Measurements from ENCODE around the gene ANKDD1B. TPM values are rescaled to one million over a fixed set of nuclear protein-coding genes. Genes with fewer than 3 reads are reported as not detected.
A peak's percentile ranks its signal among the peaks of the same experiment; 100 is the strongest.

ANKDD1B gene
- total RNA-seq, 1 donor from 2014 or later, result 0.63 TPM

DNA sequence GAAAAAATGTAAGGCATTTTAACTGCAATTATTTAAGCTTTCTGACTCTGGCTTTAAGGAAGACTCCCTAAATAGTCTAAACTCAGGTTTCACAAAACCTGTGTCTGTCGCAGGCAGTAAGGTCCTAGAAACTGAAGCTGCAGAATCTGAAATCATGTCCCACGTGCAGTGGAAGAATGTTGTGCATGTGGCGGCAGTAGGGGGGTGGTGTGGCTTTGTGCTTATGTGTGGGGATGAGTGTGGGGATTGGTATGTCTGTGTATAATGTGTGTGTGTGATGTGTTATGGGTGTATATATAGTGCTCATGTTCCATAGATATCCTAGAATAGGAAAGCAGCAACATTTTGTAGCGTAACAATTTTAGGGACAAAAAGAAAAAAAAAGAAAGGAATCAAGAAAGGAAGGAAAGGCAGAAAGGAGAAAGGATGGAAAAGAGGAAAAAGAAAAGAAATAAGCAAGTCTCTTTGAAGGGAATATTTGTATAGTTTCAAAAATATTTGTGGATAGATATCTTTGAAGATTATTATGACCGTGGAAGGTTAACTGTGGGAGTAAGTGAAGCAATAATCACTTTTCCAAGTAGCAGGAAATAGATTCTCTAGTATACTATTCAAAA is 6.6 kb downstream of the ANKDD1B start:
- DNase-seq (ENCODE audit: low read depth), result no peak
- Histone ChIP-seq H3K27me3 (ENCODE audit: control insufficient read depth, insufficient read depth, low read length) (no peaks in the 10 kb centered on the region), H3K4me3 (ENCODE audit: low read depth, low read length) (no peak overlapping the region), H3K36me3 (ENCODE audit: control insufficient read depth, insufficient read depth, low read length) (no peaks in the 10 kb centered on the region)
- TF ChIP-seq, protein P1, sequence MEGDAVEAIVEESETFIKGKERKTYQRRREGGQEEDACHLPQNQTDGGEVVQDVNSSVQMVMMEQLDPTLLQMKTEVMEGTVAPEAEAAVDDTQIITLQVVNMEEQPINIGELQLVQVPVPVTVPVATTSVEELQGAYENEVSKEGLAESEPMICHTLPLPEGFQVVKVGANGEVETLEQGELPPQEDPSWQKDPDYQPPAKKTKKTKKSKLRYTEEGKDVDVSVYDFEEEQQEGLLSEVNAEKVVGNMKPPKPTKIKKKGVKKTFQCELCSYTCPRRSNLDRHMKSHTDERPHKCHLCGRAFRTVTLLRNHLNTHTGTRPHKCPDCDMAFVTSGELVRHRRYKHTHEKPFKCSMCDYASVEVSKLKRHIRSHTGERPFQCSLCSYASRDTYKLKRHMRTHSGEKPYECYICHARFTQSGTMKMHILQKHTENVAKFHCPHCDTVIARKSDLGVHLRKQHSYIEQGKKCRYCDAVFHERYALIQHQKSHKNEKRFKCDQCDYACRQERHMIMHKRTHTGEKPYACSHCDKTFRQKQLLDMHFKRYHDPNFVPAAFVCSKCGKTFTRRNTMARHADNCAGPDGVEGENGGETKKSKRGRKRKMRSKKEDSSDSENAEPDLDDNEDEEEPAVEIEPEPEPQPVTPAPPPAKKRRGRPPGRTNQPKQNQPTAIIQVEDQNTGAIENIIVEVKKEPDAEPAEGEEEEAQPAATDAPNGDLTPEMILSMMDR (IDR thresholded peaks at IDR 0.05; ENCODE audit: insufficient read depth, low read length, poor library complexity, severe bottlenecking), result no peak

DNA sequence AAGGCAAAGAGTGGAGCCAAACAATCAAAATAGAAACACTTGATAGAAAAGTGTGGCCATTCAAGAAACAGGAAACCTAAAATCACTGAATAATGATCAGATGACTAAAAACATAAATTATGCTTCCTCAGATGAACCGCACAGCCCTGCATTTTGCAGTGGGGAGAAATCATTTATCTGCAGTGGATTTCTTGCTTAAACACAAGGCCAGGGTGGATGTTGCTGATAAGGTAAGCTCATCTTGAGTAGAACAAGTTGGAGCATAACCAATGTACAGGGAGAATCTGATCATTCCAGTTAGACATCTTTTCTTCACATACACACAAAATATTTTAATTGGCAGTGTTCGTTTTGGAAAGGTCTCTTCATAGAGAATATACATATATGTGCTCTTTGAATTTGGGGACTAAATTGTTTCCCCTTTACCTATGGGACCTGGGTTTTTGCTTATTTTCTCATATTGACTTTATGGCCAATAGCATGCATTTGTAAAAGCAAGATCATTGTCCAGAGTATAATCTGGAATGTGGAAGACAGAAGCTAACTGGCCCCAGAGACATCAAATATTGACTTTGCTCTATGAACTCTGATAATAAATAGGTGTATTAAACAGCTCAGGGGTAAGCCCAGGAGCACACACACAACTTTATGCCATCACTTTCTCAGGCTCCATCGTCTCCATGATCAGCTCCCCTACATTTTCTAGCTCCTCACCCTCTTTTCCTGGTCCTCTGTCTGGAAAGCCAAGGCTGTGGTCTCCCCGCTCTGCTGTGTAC is 9.1 kb downstream of the ANKDD1B start:
- no peak for DNase-seq (ENCODE audit: low read depth)
- Histone ChIP-seq H3K36me3 (ENCODE audit: control insufficient read depth, insufficient read depth, low read length) (no peaks in the 10 kb centered on the region), H3K27me3 (ENCODE audit: control insufficient read depth, insufficient read depth, low read length) (no peaks in the 10 kb centered on the region), H3K4me3 (ENCODE audit: low read depth, low read length) (no peak overlapping the region)
- TF ChIP-seq, protein P1 (IDR thresholded peaks at IDR 0.05; ENCODE audit: insufficient read depth, low read length, poor library complexity, severe bottlenecking), result no peak

DNA sequence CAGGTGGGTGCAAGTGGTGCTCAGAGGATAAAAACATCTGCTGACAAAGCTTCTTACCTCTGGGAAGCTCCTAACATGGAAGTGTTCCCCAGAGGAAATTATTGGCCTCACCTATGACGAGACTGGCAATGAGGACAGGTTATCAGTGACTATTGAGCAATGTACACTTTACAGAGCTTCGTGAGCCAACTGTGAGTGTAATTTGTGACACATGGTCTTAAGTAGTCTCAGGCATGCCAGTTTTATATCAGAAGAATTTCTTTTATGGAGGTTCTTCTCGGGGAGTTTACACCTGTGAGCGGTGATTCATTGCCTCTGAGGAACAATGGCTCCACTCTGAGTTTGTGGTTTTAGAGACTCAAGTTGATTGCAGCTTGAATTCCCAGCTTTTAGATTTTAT is 11.3 kb downstream of the ANKDD1B start:
- DNase-seq (ENCODE audit: low read depth), result peak; percentile 66
- H3K4me3 ChIP-seq (ENCODE audit: low read depth, low read length), result no peak overlapping the region
- no peaks in the 10 kb centered on the region for H3K27me3 ChIP-seq (ENCODE audit: control insufficient read depth, insufficient read depth, low read length)
- TF ChIP-seq, protein P1 (IDR thresholded peaks at IDR 0.05; ENCODE audit: insufficient read depth, low read length, poor library complexity, severe bottlenecking), result no peak
- no peaks in the 10 kb centered on the region for H3K36me3 ChIP-seq (ENCODE audit: control insufficient read depth, insufficient read depth, low read length)

DNA sequence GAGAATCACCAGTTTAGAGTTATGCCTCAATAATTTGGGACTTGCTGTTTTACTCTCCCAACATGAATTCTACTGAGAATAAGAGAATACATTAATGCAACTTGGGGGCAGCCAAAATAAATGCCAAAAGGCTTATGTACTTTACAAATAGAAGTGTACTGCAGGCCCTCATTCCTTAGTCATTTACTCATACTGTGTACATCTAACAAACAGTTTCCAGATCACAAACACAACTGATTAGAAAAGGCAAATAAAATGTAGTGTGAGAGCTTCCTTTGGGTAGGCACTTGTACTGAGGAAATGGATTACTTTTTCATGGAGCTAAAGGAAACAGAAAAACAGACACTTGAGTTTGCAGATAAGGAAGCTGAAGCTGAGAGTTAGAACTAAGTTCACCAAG is 12.6 kb downstream of the ANKDD1B start:
- no peak for DNase-seq (ENCODE audit: low read depth)
- no peaks in the 10 kb centered on the region for H3K27me3 ChIP-seq (ENCODE audit: control insufficient read depth, insufficient read depth, low read length)
- no peaks in the 10 kb centered on the region for H3K36me3 ChIP-seq (ENCODE audit: control insufficient read depth, insufficient read depth, low read length)
- TF ChIP-seq, protein P1 (IDR thresholded peaks at IDR 0.05; ENCODE audit: insufficient read depth, low read length, poor library complexity, severe bottlenecking), result no peak
- no peak overlapping the region for H3K4me3 ChIP-seq (ENCODE audit: low read depth, low read length)

DNA sequence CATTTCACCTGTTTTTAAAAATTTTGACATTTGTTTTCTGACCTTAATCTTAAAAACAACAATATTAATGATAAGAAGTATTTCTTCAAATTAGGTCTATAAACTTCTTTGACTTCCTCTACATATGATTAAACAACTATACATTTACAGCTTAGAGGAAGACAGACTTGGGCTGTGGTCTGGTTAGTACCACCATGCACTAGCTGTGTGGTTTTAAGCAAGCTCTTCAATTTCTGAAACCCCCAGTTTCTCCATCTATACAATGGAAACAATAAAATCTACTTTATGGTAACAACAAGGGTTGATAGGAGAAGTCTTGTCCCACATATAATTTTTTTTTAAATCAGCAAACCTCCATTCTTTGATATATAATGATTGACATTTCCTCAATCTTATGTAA is 15.7 kb downstream of the ANKDD1B start:
- no peak for DNase-seq (ENCODE audit: low read depth)
- TF ChIP-seq, protein P1 (IDR thresholded peaks at IDR 0.05; ENCODE audit: insufficient read depth, low read length, poor library complexity, severe bottlenecking), result no peak

More for the DNA sequence above, 15.7 kb downstream of the ANKDD1B start:
- Histone ChIP-seq H3K27me3 (ENCODE audit: control insufficient read depth, insufficient read depth, low read length) (no peaks in the 10 kb centered on the region), H3K4me3 (ENCODE audit: low read depth, low read length) (no peak overlapping the region), H3K36me3 (ENCODE audit: control insufficient read depth, insufficient read depth, low read length) (no peaks in the 10 kb centered on the region)
